GM23338 (cell line): ENCODE data around the gene ZSCAN25. TPM values are rescaled to one million over a fixed set of nuclear protein-coding genes. Genes with fewer than 3 reads are reported as not detected.

Source experiments
- ATAC-seq: fragments of 200-7000 bp; cut with Tn5 transposase; 3 replicates; pipeline ENCODE4 v1.9.1; 2020
- DNase-seq: peaks from one replicate; pipeline ENCODE4 v3.0.0-alpha.2; 2015; ENCODE audit warnings: low spot score
- H2AFZ ChIP-seq: fragments of 200-600 bp; sonication (generic); 2 replicates; pipeline ENCODE4 v1.8.0; 2016; ENCODE audit warnings: antibody characterized with exemption, mild to moderate bottlenecking, moderate library complexity
- H3F3A ChIP-seq: fragments of 200-600 bp; sonication (generic); replicated peaks from 2 replicates; pipeline ENCODE4 v1.8.0; 2017; ENCODE audit warnings: antibody characterized with exemption, mixed run types, low read depth
- H3K27ac ChIP-seq: fragments of 200-600 bp; sonication (generic); 2 replicates; pipeline ENCODE4 v1.6.1; 2016; ENCODE audit warnings: low read depth
- H3K27me3 ChIP-seq: fragments of 200-600 bp; sonication (generic); 2 replicates; pipeline ENCODE4 v1.8.0; 2016; ENCODE audit warnings: mild to moderate bottlenecking, mixed run types, moderate library complexity; ENCODE audit not compliant: insufficient read depth
- H3K36me3 ChIP-seq: fragments of 200-600 bp; sonication (generic); 2 replicates; pipeline ENCODE4 v1.8.0; 2016; ENCODE audit warnings: mild to moderate bottlenecking; ENCODE audit not compliant: insufficient read depth
- H3K4me1 ChIP-seq: fragments of 200-600 bp; sonication (generic); 2 replicates; pipeline ENCODE4 v1.8.0; 2016; ENCODE audit warnings: mild to moderate bottlenecking, moderate library complexity; ENCODE audit not compliant: insufficient read depth
- H3K4me2 ChIP-seq: fragments of 200-600 bp; sonication (generic); 2 replicates; pipeline ENCODE4 v1.7.1; 2017; ENCODE audit warnings: mixed run types
- H3K4me3 ChIP-seq: fragments of 200-600 bp; sonication (generic); 2 replicates; pipeline ENCODE4 v1.6.1; 2016; ENCODE audit warnings: mixed run types
- H3K79me2 ChIP-seq: fragments of 200-600 bp; sonication (generic); replicated peaks from 2 replicates; pipeline ENCODE4 v1.8.0; 2017; ENCODE audit warnings: mild to moderate bottlenecking; ENCODE audit not compliant: insufficient read depth
- H3K9me2 ChIP-seq: fragments of 200-600 bp; sonication (generic); 2 replicates; pipeline ENCODE4 v1.8.0; 2017; ENCODE audit not compliant: insufficient read depth
- H4K20me1 ChIP-seq: fragments of 200-600 bp; sonication (generic); replicated peaks from 2 replicates; pipeline ENCODE4 v1.8.0; 2017; ENCODE audit warnings: mild to moderate bottlenecking; ENCODE audit not compliant: insufficient read depth
- H3K27ac Mint-ChIP-seq: 2 replicates; pipeline ENCODE4 v1.8.0; 2020; ENCODE audit warnings: inconsistent platforms, mild to moderate bottlenecking, moderate library complexity, mixed read lengths
- H3K27me3 Mint-ChIP-seq: 3 replicates; pipeline ENCODE4 v1.8.0; 2022; ENCODE audit warnings: low read depth, mild to moderate bottlenecking, moderate library complexity, mixed read lengths, inconsistent platforms; ENCODE audit not compliant: insufficient read depth, poor library complexity
- H3K36me3 Mint-ChIP-seq: 3 replicates; pipeline ENCODE4 v1.8.0; 2021; ENCODE audit warnings: low read depth, mild to moderate bottlenecking, inconsistent platforms, moderate library complexity, mixed read lengths
- H3K4me1 Mint-ChIP-seq: 3 replicates; pipeline ENCODE4 v1.8.0; 2020; ENCODE audit warnings: mild to moderate bottlenecking, inconsistent platforms, mixed read lengths
- H3K4me3 Mint-ChIP-seq: 3 replicates; pipeline ENCODE4 v1.8.0; 2021; ENCODE audit warnings: moderate library complexity, mild to moderate bottlenecking, inconsistent platforms, mixed read lengths
- H3K9me3 Mint-ChIP-seq: 3 replicates; pipeline ENCODE4 v1.8.0; 2020; ENCODE audit warnings: moderate library complexity, mild to moderate bottlenecking, inconsistent platforms, mixed read lengths
- CREB1 ChIP-seq: fragments of 250-450 bp; sonication (Bioruptor Pico); IDR thresholded peaks from 2 replicates; pipeline ENCODE4 v1.5.0; 2020; ENCODE audit warnings: low read depth, mild to moderate bottlenecking, moderate library complexity
- EZH2 ChIP-seq: fragments of 200-600 bp; sonication (generic); IDR thresholded peaks from one replicate; pipeline ENCODE4 v1.8.0; 2017; ENCODE audit warnings: antibody characterized with exemption, mild to moderate bottlenecking, low read depth; ENCODE audit not compliant: unreplicated experiment
- EZH2phosphoT487 ChIP-seq: fragments of 200-600 bp; sonication (generic); IDR thresholded peaks from one replicate; pipeline ENCODE4 v1.8.1; 2018; ENCODE audit warnings: antibody characterized with exemption; ENCODE audit not compliant: unreplicated experiment
- JUNB ChIP-seq: IDR thresholded peaks from one replicate; pipeline ENCODE4 v1.6.1; 2016; ENCODE audit warnings: antibody characterized with exemption; ENCODE audit not compliant: unreplicated experiment
- NANOG ChIP-seq: IDR thresholded peaks from 2 replicates; pipeline ENCODE4 v1.6.1; 2016; ENCODE audit warnings: antibody characterized with exemption, borderline replicate concordance
- POLR2AphosphoS5 ChIP-seq: IDR thresholded peaks from 2 replicates; pipeline ENCODE4 v1.6.1; 2016; ENCODE audit warnings: antibody characterized with exemption, low read depth
- STAT1 ChIP-seq: IDR thresholded peaks from one replicate; pipeline ENCODE4 v1.6.1; 2016; ENCODE audit warnings: antibody characterized with exemption; ENCODE audit not compliant: unreplicated experiment
- ZNF114 ChIP-seq: fragments of 250-450 bp; sonication (Bioruptor Pico); IDR thresholded peaks from 2 replicates; pipeline ENCODE4 v1.5.0; 2020; ENCODE audit warnings: mild to moderate bottlenecking, moderate library complexity
- ZNF331 ChIP-seq: fragments of 250-450 bp; sonication (Bioruptor Pico); IDR thresholded peaks from 2 replicates; pipeline ENCODE4 v1.5.0; 2020; ENCODE audit warnings: low read depth, mild to moderate bottlenecking, moderate library complexity
- polyA plus RNA-seq: library from polyadenylated mRNA; unstranded; fragments of >200 nt; fragmentation: Nextera tagmentation; extraction: Ambion mirVana; gene quantifications from 2 replicates; pipeline ENCODE4 v1.2.1, GENCODE V29; 2016
- total RNA-seq: library from RNA; depleted of rRNA; stranded (reverse); fragments of >200 nt; shearing (Covaris generic); gene quantifications from 2 replicates; pipeline ENCODE4 v1.2.3, GENCODE V29; 2014
- TF ChIP-seq, protein P1 (sequence below): IDR thresholded peaks from 2 replicates; pipeline ENCODE4 v1.6.1; 2016; ENCODE audit warnings: antibody characterized with exemption
- TF ChIP-seq, protein P2 (sequence below), 2 experiments: fragments of 200-600 bp in 1 of 2; sonication (generic) in 1 of 2; conservative IDR thresholded peaks; 2 replicates each; pipeline versions ENCODE4 v1.5.1 to v1.6.1; 2016 to 2017; ENCODE audit warnings: antibody characterized with exemption in 2 of 2, low read depth in 2 of 2, mild to moderate bottlenecking in 2 of 2, moderate library complexity in 1 of 2
- TF ChIP-seq, protein P3 (sequence below): IDR thresholded peaks from one replicate; pipeline ENCODE4 v1.6.1; 2018; ENCODE audit warnings: antibody characterized with exemption; ENCODE audit not compliant: unreplicated experiment
- TF ChIP-seq, protein P4 (sequence below): fragments of 250-450 bp; sonication (Bioruptor Pico); IDR thresholded peaks from 2 replicates; pipeline ENCODE4 v1.5.0; 2020; ENCODE audit warnings: mild to moderate bottlenecking, moderate library complexity

Gene ZSCAN25
- total and polyA plus RNA-seq, 2 experiments from 2014 or later, result 4.8 to 17.5 TPM

DNA sequence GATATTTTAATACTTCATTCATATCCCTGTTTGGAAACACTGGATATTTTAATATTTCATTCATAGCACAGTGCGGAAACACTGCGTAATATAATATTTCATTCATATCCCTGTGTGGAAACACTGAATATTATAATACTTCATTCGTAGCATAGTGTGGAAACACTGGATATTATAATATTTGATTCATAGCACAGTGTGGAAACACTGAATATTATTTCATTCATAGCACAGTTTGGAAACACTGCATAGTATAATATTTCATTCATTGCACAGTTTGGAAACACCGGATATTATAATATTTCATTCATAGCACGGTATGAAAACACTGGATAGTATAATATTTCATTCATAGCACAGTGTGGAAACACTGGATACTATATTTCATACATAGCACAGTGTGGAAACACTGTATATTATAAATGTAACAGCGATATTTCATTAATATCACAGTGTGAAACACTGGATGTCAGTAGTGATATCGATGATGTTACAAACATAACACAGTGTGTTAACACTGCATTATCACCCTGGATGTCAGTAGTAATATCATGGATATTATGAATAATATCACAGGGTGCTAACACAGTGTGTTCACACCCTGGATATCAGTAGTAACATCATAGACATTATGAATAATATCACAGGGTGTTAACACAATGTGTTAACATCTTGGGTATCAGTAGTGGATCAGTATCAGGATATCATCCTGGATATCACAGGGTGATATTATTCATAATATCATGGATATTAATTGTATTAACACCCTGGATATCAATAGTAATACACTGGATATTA is 21.6 kb upstream of the ZSCAN25 start:
- Histone ChIP-seq H3K27me3 (no peaks in the 10 kb centered on the region), H3K27ac (no peak overlapping the region), H2AFZ (no peak overlapping the region), H3K79me2 (no peaks in the 10 kb centered on the region), H3K36me3 (0 out of 2 replicates have a peak, but pooled peaks cover 4% of the 10 kb centered on the region), H3K9me2 (no peaks in the 10 kb centered on the region), H4K20me1 (no peaks in the 10 kb centered on the region), H3K4me2 (no peak overlapping the region), H3F3A (peaks cover 8% of the 10 kb centered on the region), H3K4me1 (no peaks in the 10 kb centered on the region), H3K4me3 (no peak overlapping the region)
- TF ChIP-seq, protein P1, sequence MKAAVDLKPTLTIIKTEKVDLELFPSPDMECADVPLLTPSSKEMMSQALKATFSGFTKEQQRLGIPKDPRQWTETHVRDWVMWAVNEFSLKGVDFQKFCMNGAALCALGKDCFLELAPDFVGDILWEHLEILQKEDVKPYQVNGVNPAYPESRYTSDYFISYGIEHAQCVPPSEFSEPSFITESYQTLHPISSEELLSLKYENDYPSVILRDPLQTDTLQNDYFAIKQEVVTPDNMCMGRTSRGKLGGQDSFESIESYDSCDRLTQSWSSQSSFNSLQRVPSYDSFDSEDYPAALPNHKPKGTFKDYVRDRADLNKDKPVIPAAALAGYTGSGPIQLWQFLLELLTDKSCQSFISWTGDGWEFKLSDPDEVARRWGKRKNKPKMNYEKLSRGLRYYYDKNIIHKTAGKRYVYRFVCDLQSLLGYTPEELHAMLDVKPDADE, result no peak
- TF ChIP-seq, protein P2, sequence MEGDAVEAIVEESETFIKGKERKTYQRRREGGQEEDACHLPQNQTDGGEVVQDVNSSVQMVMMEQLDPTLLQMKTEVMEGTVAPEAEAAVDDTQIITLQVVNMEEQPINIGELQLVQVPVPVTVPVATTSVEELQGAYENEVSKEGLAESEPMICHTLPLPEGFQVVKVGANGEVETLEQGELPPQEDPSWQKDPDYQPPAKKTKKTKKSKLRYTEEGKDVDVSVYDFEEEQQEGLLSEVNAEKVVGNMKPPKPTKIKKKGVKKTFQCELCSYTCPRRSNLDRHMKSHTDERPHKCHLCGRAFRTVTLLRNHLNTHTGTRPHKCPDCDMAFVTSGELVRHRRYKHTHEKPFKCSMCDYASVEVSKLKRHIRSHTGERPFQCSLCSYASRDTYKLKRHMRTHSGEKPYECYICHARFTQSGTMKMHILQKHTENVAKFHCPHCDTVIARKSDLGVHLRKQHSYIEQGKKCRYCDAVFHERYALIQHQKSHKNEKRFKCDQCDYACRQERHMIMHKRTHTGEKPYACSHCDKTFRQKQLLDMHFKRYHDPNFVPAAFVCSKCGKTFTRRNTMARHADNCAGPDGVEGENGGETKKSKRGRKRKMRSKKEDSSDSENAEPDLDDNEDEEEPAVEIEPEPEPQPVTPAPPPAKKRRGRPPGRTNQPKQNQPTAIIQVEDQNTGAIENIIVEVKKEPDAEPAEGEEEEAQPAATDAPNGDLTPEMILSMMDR (conservative IDR thresholded peaks at IDR 0.05; ENCODE audit: low read depth in 2 of 2), result no peak
- no peak for TF ChIP-seq POLR2AphosphoS5
- no peak for TF ChIP-seq EZH2
- no peak for TF ChIP-seq NANOG
- TF ChIP-seq, protein P3, sequence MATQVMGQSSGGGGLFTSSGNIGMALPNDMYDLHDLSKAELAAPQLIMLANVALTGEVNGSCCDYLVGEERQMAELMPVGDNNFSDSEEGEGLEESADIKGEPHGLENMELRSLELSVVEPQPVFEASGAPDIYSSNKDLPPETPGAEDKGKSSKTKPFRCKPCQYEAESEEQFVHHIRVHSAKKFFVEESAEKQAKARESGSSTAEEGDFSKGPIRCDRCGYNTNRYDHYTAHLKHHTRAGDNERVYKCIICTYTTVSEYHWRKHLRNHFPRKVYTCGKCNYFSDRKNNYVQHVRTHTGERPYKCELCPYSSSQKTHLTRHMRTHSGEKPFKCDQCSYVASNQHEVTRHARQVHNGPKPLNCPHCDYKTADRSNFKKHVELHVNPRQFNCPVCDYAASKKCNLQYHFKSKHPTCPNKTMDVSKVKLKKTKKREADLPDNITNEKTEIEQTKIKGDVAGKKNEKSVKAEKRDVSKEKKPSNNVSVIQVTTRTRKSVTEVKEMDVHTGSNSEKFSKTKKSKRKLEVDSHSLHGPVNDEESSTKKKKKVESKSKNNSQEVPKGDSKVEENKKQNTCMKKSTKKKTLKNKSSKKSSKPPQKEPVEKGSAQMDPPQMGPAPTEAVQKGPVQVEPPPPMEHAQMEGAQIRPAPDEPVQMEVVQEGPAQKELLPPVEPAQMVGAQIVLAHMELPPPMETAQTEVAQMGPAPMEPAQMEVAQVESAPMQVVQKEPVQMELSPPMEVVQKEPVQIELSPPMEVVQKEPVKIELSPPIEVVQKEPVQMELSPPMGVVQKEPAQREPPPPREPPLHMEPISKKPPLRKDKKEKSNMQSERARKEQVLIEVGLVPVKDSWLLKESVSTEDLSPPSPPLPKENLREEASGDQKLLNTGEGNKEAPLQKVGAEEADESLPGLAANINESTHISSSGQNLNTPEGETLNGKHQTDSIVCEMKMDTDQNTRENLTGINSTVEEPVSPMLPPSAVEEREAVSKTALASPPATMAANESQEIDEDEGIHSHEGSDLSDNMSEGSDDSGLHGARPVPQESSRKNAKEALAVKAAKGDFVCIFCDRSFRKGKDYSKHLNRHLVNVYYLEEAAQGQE, result no peak
- TF ChIP-seq, protein P4, sequence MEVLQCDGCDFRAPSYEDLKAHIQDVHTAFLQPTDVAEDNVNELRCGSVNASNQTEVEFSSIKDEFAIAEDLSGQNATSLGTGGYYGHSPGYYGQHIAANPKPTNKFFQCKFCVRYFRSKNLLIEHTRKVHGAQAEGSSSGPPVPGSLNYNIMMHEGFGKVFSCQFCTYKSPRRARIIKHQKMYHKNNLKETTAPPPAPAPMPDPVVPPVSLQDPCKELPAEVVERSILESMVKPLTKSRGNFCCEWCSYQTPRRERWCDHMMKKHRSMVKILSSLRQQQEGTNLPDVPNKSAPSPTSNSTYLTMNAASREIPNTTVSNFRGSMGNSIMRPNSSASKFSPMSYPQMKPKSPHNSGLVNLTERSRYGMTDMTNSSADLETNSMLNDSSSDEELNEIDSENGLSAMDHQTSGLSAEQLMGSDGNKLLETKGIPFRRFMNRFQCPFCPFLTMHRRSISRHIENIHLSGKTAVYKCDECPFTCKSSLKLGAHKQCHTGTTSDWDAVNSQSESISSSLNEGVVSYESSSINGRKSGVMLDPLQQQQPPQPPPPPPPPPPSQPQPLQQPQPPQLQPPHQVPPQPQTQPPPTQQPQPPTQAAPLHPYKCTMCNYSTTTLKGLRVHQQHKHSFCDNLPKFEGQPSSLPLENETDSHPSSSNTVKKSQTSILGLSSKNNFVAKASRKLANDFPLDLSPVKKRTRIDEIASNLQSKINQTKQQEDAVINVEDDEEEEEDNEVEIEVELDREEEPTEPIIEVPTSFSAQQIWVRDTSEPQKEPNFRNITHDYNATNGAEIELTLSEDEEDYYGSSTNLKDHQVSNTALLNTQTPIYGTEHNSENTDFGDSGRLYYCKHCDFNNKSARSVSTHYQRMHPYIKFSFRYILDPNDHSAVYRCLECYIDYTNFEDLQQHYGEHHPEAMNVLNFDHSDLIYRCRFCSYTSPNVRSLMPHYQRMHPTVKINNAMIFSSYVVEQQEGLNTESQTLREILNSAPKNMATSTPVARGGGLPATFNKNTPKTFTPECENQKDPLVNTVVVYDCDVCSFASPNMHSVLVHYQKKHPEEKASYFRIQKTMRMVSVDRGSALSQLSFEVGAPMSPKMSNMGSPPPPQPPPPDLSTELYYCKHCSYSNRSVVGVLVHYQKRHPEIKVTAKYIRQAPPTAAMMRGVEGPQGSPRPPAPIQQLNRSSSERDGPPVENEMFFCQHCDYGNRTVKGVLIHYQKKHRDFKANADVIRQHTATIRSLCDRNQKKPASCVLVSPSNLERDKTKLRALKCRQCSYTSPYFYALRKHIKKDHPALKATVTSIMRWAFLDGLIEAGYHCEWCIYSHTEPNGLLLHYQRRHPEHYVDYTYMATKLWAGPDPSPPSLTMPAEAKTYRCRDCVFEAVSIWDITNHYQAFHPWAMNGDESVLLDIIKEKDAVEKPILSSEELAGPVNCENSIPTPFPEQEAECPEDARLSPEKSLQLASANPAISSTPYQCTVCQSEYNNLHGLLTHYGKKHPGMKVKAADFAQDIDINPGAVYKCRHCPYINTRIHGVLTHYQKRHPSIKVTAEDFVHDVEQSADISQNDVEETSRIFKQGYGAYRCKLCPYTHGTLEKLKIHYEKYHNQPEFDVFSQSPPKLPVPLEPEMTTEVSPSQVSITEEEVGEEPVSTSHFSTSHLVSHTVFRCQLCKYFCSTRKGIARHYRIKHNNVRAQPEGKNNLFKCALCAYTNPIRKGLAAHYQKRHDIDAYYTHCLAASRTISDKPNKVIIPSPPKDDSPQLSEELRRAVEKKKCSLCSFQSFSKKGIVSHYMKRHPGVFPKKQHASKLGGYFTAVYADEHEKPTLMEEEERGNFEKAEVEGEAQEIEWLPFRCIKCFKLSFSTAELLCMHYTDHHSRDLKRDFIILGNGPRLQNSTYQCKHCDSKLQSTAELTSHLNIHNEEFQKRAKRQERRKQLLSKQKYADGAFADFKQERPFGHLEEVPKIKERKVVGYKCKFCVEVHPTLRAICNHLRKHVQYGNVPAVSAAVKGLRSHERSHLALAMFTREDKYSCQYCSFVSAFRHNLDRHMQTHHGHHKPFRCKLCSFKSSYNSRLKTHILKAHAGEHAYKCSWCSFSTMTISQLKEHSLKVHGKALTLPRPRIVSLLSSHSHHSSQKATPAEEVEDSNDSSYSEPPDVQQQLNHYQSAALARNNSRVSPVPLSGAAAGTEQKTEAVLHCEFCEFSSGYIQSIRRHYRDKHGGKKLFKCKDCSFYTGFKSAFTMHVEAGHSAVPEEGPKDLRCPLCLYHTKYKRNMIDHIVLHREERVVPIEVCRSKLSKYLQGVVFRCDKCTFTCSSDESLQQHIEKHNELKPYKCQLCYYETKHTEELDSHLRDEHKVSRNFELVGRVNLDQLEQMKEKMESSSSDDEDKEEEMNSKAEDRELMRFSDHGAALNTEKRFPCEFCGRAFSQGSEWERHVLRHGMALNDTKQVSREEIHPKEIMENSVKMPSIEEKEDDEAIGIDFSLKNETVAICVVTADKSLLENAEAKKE (CRISPR knock-in tag), result no peak
- no peak for TF ChIP-seq CREB1
- no peak for TF ChIP-seq JUNB
- TF ChIP-seq EZH2phosphoT487, result no peak
- TF ChIP-seq STAT1, result no peak
- TF ChIP-seq ZNF114 (CRISPR knock-in tag), result no peak
- no peak for TF ChIP-seq ZNF331 (CRISPR knock-in tag)
- no peaks in the 10 kb centered on the region for H3K36me3 Mint-ChIP-seq
- DNase-seq, result no peak
- ATAC-seq, result no peak
- no peaks in the 10 kb centered on the region for H3K9me3 Mint-ChIP-seq
- H3K27me3 Mint-ChIP-seq, result no peaks in the 10 kb centered on the region
- H3K4me1 Mint-ChIP-seq, result no peaks in the 10 kb centered on the region
- H3K27ac Mint-ChIP-seq, result no peak overlapping the region
- H3K4me3 Mint-ChIP-seq, result no peak overlapping the region
